Glomerular visceral epithelial cell (primary cell): ENCODE measurements around the gene BROX.
"Not testable (repeated sequence)": the region's sequence is repeated elsewhere in the genome, so short reads cannot be mapped to it uniquely, and the experiment has no call there.

ENCODE experiments used
- DNase-seq: peaks from one replicate; pipeline ENCODE4 v3.0.0-alpha.2; 2016; ENCODE audit errors: extremely low spot score

The BROX gene

GRCh38 chr1:222730866-222731265 lies 18.5 kb downstream of the BROX start:
- DNase-seq, result no peak

- no peak for DNase-seq
Observed at GRCh38 chr1:222732216-222733159, 20.1 kb downstream of the BROX start.

- DNase-seq, result no peak
Observed at GRCh38 chr1:222734740-222735139, 22.4 kb downstream of the BROX start.

GRCh38 chr1:222736470-222736869 lies 24.1 kb downstream of the BROX start:
- no peak for DNase-seq

- no peak for DNase-seq
Observed at GRCh38 chr1:222736972-222737371, 24.6 kb downstream of the BROX start, which contains the start of gene FAM177B. Gene FAM177B (plus strand): TSS chr1:222737202. CDS start chr1:222746546, 9,344 bp downstream.

- DNase-seq, result no peak
Observed at GRCh38 chr1:222739465-222739864, 27.1 kb downstream of the BROX start.

- DNase-seq, result no peak
Observed at GRCh38 chr1:222739929-222740328, 27.6 kb downstream of the BROX start.

- DNase-seq, result not testable (repeated sequence)
Observed at GRCh38 chr1:222741630-222742457, 29.5 kb downstream of the BROX start.

GRCh38 chr1:222749927-222750326 lies 37.6 kb downstream of the BROX start:
- no peak for DNase-seq

- no peak for DNase-seq
Observed at GRCh38 chr1:222750651-222751050, 38.3 kb downstream of the BROX start.

- DNase-seq, result no peak
Observed at GRCh38 chr1:222751255-222751654, 38.9 kb downstream of the BROX start.

GRCh38 chr1:222754366-222755139 lies 42.2 kb downstream of the BROX start:
- DNase-seq, result peak; percentile 73

GRCh38 chr1:222757646-222758268 lies 45.4 kb downstream of the BROX start:
- DNase-seq, result no peak

GRCh38 chr1:222759451-222760035 lies 47.2 kb downstream of the BROX start:
- DNase-seq, result no peak

- no peak for DNase-seq
Observed at GRCh38 chr1:222761083-222761482, 48.7 kb downstream of the BROX start.

- not testable (repeated sequence) for DNase-seq
Observed at GRCh38 chr1:222762178-222762577, 49.8 kb downstream of the BROX start.

- no peak for DNase-seq
Observed at GRCh38 chr1:222767152-222767571, 54.8 kb downstream of the BROX start.

- no peak for DNase-seq
Observed at GRCh38 chr1:222768592-222768991, 56.2 kb downstream of the BROX start.

GRCh38 chr1:222769181-222769580 lies 56.8 kb downstream of the BROX start:
- DNase-seq, result no peak

GRCh38 chr1:222769971-222770620 lies 57.7 kb downstream of the BROX start:
- no peak for DNase-seq
